Nephron (organoid): ENCODE measurements around the gene TXN.
"Not testable (repeated sequence)": the region's sequence is repeated elsewhere in the genome, so short reads cannot be mapped to it uniquely, and the experiment has no call there.

ENCODE experiments used
- H3K27ac Mint-ChIP-seq, 3 experiments: 2 replicates each; pipeline ENCODE4 v1.8.0; 2020; ENCODE audit warnings: mixed read lengths in 3 of 3, mild to moderate bottlenecking in 2 of 3, moderate library complexity in 1 of 3
- H3K27me3 Mint-ChIP-seq: 2 replicates; pipeline ENCODE4 v1.8.0; 2021; ENCODE audit warnings: low read depth, mild to moderate bottlenecking, moderate library complexity, mixed read lengths
- H3K36me3 Mint-ChIP-seq: 2 replicates; pipeline ENCODE4 v1.8.0; 2020; ENCODE audit warnings: low read depth, mixed read lengths
- H3K4me1 Mint-ChIP-seq: 2 replicates; pipeline ENCODE4 v1.8.0; 2020; ENCODE audit warnings: mixed read lengths
- H3K4me3 Mint-ChIP-seq, 3 experiments: 2 replicates each; pipeline ENCODE4 v1.8.0; 2020; ENCODE audit warnings: mild to moderate bottlenecking in 3 of 3, mixed read lengths in 3 of 3, moderate library complexity in 2 of 3
- H3K9me3 Mint-ChIP-seq: 2 replicates; pipeline ENCODE4 v1.8.0; 2020; ENCODE audit warnings: mixed read lengths
- TF ChIP-seq, protein P1 (sequence below), 3 experiments: fragments of 200-600 bp; sonication (generic); IDR thresholded peaks; one replicate each; pipeline ENCODE4 v1.5.0; 2021; ENCODE audit warnings: antibody characterized with exemption in 3 of 3; ENCODE audit not compliant: unreplicated experiment in 3 of 3

Gene TXN

DNA sequence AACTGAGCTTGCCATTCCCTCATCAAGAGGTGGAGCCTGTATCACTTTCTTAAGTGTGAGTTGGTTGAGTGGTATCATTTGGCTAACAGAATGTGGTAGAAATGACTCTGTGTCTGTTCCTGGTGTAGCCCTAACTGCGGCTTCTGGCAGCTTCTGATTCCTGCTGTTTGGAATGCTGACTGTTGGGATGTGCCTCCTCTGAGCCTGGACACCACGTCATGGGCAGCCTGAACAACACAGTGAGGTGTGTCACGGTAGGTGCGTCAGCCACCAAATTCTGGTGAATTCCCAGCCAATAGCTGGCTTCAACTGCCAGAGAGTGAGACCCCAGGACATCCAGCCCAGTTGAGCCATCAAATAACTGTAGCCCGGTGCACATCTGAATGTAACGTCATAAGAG, 42.2 kb downstream of the TXN start:
- H3K36me3 Mint-ChIP-seq, result no peaks in the 10 kb centered on the region
- no peak overlapping the region for H3K4me3 Mint-ChIP-seq
- H3K9me3 Mint-ChIP-seq, result peaks cover 6% of the 10 kb centered on the region
- no peaks in the 10 kb centered on the region for H3K4me1 Mint-ChIP-seq
- no peak overlapping the region for H3K27ac Mint-ChIP-seq
- TF ChIP-seq, protein P1, sequence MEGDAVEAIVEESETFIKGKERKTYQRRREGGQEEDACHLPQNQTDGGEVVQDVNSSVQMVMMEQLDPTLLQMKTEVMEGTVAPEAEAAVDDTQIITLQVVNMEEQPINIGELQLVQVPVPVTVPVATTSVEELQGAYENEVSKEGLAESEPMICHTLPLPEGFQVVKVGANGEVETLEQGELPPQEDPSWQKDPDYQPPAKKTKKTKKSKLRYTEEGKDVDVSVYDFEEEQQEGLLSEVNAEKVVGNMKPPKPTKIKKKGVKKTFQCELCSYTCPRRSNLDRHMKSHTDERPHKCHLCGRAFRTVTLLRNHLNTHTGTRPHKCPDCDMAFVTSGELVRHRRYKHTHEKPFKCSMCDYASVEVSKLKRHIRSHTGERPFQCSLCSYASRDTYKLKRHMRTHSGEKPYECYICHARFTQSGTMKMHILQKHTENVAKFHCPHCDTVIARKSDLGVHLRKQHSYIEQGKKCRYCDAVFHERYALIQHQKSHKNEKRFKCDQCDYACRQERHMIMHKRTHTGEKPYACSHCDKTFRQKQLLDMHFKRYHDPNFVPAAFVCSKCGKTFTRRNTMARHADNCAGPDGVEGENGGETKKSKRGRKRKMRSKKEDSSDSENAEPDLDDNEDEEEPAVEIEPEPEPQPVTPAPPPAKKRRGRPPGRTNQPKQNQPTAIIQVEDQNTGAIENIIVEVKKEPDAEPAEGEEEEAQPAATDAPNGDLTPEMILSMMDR (IDR thresholded peaks at IDR 0.05; ENCODE audit: unreplicated experiment in 3 of 3), result no peak
- peaks cover 9% of the 10 kb centered on the region for H3K27me3 Mint-ChIP-seq

DNA sequence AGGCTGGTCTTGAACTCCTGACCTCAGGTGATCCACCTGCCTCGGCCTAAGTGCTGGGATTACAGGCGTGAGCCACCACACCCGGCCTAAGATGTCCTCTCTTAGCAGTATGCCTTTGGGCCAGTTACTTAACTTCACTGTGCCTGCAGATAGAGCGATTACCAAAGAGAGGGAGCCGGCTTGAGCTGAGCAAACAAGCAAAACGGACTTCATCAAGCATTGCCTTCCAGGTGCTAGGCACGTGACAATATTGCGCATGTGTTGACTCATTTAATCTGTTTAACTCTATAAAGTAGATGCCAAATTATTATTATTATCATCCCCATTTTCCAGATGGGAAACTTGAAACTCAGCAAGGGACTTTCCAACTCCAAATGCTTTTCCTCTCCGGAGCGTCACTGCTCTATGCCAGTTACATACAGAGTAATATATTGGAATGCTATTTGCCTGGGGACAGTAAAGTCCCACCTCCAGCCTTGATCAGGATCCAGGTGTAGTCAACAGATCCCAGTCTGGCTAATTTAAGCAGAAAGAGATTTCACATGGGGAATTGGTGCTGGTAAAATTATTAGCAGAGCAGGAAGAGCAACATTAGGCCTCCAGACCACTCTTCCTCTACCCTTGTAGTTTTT, 42.8 kb downstream of the TXN start:
- no peaks in the 10 kb centered on the region for H3K36me3 Mint-ChIP-seq
- H3K9me3 Mint-ChIP-seq, result peaks cover 6% of the 10 kb centered on the region
- peaks cover 9% of the 10 kb centered on the region for H3K27me3 Mint-ChIP-seq
- H3K27ac Mint-ChIP-seq, result no peak overlapping the region
- no peak overlapping the region for H3K4me3 Mint-ChIP-seq
- TF ChIP-seq, protein P1 (IDR thresholded peaks at IDR 0.05; ENCODE audit: unreplicated experiment in 3 of 3), result no peak
- no peaks in the 10 kb centered on the region for H3K4me1 Mint-ChIP-seq

DNA sequence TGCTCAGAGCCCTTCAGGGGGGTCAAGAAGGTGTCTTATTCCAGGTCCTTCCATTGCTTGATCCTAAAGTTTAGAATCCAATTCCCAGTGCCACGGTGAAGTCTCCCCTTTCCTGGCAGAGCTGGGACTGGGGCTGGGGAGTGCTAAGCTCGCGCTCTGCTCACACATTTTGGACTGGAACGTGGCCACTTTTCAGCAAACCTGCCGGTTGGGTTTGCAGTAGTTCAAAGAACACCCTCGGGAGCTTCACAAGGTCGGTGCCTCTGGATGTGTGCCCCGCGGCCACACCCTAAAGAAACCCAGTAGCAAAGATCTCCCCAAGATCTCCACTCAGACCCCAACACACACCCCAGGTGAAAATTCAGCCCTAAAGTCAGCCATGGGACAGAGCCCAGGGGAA, 48.3 kb downstream of the TXN start, which contains the start of gene C9orf152:
TSS of gene C9orf152 (minus strand) at position 129 of the 400 bp plus-strand sequence. CDS start 580 bp downstream, outside the sequence.
- no peaks in the 10 kb centered on the region for H3K4me1 Mint-ChIP-seq
- no peak within 1 kb of the TSS for H3K27ac Mint-ChIP-seq
- H3K36me3 Mint-ChIP-seq, result no peaks in the 10 kb centered on the region
- peaks cover 17% of the 10 kb centered on the region for H3K27me3 Mint-ChIP-seq
- H3K9me3 Mint-ChIP-seq, result peaks cover 6% of the 10 kb centered on the region
- TF ChIP-seq, protein P1 (IDR thresholded peaks at IDR 0.05; ENCODE audit: unreplicated experiment in 3 of 3), result no peak
- no peak within 1 kb of the TSS for H3K4me3 Mint-ChIP-seq

DNA sequence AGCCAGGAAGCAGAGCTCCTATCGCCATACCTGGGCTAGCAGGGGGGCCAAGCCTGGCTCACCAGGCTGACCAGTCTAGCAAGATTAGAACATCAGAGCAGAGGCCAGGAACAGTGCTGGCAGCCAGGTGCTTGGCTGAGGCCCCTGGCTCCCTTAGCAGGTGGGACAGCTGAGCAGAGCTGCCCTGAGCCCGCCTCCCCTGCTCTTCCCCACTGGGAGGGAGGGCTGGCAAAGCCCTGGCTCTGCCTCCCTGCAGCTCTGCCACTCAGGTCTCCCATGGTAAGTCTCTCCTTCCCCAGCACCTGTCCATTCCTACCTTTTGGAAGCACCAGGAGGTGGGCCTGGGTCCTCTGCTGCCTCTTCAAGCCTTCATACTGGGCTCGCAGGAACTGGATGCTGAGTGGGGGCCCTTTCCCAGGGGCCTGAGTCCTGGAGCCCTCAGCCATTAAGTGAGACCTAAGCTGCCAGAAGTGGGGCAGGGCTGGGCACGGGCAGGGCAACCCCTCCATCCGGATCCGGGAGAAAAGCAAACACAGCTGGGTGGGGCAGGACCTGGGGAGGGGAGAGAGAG, 49.2 kb downstream of the TXN start:
- TF ChIP-seq, protein P1 (IDR thresholded peaks at IDR 0.05; ENCODE audit: unreplicated experiment in 3 of 3), result no peak
- H3K27me3 Mint-ChIP-seq, result peaks cover 18% of the 10 kb centered on the region
- no peaks in the 10 kb centered on the region for H3K36me3 Mint-ChIP-seq
- no peaks in the 10 kb centered on the region for H3K9me3 Mint-ChIP-seq
- H3K4me1 Mint-ChIP-seq, result peaks cover 4% of the 10 kb centered on the region
- no peak overlapping the region for H3K4me3 Mint-ChIP-seq
- H3K27ac Mint-ChIP-seq, result no peak overlapping the region

DNA sequence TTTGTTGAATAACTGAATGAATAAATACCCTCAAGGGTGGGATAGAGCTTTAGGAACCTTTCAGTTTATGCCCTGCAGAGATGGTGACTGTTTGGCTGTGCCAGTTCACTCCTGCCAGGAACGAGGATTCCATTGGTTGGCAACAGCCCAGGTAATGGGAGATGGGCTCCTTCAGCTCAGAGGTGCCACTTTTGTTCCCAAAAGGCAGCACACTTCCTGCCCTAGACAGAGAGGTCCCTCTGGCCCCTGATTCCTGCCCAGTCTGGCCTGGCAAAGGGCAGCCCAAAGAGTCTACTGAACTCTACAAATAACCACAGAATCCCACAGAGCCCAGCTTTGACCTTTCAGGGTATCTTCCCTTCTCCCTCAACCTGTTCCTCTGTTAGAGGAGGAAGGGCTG, 49.9 kb downstream of the TXN start:
- H3K4me3 Mint-ChIP-seq, result no peak overlapping the region
- peaks cover 4% of the 10 kb centered on the region for H3K4me1 Mint-ChIP-seq
- no peaks in the 10 kb centered on the region for H3K9me3 Mint-ChIP-seq
- H3K36me3 Mint-ChIP-seq, result no peaks in the 10 kb centered on the region
- H3K27me3 Mint-ChIP-seq, result peaks cover 21% of the 10 kb centered on the region
- TF ChIP-seq, protein P1 (IDR thresholded peaks at IDR 0.05; ENCODE audit: unreplicated experiment in 3 of 3), result no peak
- H3K27ac Mint-ChIP-seq, result no peak overlapping the region

DNA sequence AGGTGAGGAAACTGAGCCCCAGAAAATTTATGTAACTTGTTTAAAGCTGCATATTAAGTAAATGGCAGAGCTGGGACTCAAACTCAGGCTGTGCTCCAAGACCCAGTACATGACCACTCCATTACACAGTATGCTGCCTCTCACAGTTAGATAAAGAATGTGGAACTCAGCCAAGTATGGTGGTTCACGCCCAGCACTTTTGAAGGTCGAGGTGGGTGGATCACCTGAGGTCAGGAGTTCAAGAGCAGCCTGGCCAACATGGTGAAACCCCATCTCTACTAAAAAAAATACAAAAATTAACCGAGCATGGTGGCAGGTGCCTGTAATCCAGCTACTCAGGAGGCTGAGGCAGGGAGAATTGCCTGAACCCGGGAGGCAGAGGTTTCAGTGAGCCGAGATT, 50.7 kb downstream of the TXN start:
- not testable (repeated sequence) for H3K9me3 Mint-ChIP-seq, H3K27ac Mint-ChIP-seq, H3K4me1 Mint-ChIP-seq, H3K4me3 Mint-ChIP-seq, H3K36me3 Mint-ChIP-seq
- peaks cover 21% of the 10 kb centered on the region for H3K27me3 Mint-ChIP-seq
